D341Med (cell line): Measurements from ENCODE around the gene TAOK1.
"Not testable (repeated sequence)": the region's sequence is repeated elsewhere in the genome, so short reads cannot be mapped to it uniquely, and the experiment has no call there.

Experiments
- DNase-seq: peaks from one replicate; pipeline ENCODE4 v3.0.0; 2012; ENCODE audit warnings: low spot score

The TAOK1 gene

DNA sequence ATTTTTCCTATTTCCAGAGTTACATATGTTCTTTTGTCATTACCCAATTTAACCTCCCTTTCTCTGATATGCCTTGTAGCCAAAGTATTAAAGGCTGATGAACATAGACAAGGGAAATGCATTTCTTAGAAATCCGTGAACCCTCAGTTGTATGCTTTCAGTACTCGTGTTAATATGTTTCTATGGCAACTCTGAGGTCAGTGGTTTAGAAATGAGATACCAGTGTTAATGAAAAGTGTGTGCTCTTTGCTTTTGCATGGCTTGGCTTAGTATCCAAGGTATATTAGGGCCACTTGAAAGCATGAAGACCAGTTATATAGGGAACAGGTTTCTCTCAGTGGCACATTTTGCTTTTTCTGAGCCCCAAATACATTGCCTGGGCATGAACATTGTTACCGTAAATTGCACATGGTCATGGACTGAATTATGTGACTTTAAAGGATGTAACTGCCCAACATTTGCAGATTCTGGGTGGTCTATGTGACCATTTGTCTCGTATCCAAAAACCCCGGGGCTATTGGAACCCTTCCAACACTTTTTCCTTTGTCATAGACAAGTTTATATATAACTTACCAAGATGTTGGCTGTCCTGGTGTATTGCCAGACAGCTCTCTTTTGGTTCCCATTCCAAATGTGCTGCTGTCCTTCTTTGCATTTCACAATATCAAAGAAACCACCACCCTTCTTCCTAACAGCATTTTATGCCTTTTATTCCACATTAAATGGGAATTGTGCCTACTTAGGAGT lies 159.2 kb downstream of the TAOK1 start:
- no peak for DNase-seq

DNA sequence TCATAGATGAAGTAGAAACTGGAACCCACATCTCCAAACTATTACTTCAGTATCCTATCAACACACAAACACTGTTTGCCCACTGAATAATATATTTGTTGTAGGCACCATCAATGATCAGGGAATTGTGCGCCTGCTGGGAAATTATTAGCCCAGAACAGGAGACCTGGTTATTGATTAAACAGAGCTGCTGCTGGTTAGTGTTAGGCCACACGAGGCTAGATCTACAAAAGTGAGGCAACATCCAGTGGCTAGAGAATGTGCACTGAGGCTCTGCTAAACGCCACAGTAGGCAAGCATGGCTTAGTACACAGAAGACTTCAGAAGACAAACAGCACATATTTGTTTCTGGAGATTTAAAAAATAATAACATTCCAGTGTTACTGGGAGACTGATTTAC lies 165.7 kb downstream of the TAOK1 start:
- no peak for DNase-seq

DNA sequence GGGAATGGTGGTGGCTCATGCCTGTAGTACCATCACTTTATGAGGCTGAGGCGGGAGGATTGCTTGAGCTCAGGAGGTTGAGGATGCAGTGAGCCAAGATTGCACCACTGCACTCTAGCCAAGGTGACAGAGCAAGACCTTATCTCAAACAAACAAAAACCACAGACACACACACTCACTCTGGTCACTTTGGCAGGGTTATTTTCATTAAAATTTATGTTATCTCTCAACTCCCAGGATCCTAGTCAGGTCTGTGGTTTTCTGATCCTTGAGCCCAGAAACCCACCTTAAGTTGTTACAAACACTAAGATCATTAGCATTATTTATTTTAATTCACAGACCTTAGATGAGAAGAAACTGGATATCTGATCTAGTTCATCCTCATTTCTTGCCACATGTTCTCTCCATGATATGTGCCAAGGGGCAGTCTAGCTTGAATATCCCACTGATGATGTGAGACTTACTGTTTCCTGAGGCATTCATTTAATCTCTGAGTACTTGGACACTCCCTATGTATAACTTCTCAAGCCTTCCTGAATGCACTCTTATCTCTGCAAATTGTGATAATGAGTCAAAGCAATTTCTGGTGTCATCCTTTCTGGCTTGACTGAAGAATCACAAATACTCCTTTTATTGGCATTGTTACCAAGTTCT lies 167.0 kb downstream of the TAOK1 start:
- DNase-seq: no peak

DNA sequence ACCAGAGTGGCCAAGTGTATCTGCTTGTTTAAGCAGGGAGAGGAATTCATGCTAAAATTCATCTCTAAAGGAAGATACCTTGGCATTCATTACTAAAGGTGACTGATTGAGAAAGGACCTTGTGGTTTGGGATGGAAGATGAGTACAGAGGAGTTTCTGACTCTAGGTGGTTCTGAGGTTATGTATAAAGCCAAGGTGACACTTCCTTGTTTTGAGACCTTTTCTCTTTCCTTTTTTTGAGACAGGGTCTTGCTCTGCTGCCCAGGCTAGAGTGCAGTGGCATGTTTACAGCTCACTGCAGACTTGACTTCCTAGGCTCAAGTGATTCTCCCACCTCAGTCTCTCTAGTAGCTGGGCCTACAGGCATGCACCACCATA lies 167.6 kb downstream of the TAOK1 start:
- no peak for DNase-seq

DNA sequence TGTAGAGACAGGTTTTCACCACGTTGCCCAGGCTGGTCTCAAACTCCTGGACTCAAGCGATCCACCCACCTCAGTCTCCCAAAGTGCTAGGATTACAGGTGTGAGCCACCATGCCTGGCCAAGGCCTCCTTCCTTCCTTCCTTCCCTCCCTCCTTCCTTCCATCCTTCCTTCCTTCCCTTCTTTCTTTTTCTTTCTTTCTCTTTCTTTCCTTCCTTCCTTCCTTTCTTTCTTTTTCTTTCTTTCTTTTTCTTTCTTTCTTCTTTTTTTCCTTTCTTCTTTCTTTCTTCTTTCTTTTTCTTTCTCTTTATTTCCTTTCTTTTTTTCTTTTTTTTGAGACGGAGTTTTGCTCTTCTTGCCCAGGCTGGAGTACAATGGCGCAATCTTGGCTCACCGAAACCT lies 168.0 kb downstream of the TAOK1 start:
- not testable (repeated sequence) for DNase-seq

DNA sequence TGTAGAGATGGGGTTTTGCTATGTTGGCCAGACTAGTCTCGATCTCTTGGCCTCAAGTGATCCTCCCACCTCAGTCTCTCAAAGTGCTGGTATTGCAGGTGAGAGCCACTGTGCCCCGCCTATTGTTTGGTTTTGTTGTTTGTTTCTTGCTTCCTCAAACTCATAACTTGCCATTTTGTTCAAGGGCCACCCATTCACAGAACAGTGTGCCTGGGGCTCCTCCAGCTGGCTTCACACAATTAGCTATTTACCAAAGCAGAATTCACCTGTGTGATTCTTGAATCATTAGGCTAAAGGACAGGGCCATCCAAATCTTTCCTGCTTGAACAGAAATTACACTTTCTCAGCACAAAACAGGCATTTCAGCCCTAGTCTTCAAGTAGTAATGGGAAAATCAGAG lies 169.5 kb downstream of the TAOK1 start:
- DNase-seq: no peak

DNA sequence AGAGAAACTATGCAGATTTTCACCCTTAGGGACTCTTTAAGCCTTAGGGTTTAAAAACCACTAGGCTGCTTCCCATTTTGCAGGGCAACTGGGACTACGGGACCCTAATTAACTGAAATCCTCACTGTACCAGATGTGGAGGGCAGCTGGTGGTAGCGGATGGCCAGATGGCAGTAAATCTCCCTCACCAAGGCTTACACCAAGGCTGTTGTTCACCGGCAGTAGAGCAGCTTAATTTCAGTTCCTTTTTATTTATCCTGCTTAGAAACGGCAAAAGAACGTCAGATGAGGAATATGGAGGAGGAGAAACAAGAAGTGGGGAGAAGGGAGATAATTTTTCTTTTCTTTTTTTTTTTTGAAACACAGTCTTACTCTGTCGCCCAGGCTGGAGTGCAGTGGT lies 170.2 kb downstream of the TAOK1 start:
- DNase-seq: peak; percentile 92

DNA sequence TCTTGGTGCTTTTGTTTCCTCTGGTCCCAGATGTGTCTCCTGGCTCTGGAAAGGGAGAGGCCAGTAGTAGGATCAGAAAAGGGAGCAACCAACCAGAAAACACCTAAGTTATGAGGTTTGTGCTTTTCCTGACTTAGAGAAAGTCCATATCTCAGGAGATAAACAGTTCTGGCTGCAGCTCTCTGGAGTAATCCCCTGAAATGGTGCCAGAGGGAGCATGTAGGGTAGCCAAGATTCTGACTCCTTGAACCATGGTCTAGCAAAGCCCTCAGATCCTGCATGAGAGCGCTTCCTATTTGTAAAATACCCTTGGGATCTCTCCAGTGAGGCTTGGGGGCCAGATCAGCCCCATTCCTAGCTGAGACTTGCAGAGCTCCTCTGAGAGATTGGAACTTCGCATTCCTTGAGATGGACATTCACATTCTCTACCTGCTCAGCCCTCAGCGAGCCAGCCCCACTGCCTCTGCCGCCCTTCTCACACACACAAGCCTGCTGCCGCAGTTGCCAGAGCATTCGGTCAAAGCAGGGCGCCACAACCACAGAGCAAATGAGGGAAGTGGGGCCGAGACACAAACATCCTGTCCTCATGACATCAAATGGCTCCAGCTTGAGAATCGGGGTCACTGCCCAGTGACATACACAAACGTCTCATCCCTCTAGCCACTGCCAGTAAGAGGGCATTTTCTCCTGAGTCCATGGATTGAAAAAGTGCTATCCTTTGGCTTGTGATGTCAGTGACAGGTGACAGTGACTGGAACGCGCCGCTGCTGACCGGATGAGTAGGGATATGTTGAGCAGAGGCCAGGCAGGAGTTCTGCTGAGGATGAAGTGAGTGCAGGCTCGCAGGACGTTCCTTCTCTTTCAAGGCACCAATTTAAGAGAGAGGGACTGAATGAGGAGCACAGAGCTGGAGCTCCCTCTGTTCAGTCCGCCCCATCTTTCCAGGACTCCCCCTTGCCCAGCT lies 171.7 kb downstream of the TAOK1 start:
- DNase-seq: peak; percentile 29

DNA sequence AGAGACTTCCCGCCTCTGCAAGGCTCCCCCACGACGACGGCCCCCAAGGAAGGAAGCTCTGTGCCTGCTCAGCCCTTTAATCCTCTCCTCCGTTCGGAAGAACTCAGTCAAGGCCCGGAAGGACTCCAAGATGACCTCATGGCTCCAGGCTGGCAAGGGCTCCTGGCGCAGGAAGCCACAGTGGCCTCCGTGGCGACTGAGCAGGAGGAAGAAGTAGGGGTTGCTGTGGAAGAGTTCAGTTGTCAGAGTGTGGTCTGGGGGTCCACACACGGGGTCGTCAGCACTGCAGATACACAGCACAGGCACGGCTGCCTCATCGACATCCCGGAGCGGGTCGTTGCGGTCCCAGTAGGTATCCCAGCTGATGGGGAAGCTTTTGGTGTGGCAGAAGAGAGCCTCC lies 172.5 kb downstream of the TAOK1 start:
- DNase-seq: peak; percentile 18

DNA sequence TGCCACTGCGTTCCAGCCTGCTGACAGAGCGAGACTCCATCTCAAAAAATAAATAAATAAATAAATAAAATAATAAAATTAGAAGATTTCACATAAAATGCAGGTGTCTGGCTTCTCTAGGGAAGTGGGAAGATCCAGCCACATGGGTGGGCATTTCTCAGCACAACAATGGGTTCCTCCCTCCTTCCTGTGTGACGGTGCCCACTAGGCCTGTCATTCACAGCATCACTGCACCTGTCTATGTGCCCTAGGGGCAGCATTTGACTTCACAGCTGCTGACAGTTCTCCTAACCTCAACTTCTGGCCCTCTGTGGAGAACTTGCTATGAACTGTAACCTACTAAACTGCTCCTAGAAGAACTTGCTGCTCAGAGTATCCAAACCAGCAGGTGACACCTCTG lies 173.7 kb downstream of the TAOK1 start:
- peak; percentile 18 for DNase-seq

DNA sequence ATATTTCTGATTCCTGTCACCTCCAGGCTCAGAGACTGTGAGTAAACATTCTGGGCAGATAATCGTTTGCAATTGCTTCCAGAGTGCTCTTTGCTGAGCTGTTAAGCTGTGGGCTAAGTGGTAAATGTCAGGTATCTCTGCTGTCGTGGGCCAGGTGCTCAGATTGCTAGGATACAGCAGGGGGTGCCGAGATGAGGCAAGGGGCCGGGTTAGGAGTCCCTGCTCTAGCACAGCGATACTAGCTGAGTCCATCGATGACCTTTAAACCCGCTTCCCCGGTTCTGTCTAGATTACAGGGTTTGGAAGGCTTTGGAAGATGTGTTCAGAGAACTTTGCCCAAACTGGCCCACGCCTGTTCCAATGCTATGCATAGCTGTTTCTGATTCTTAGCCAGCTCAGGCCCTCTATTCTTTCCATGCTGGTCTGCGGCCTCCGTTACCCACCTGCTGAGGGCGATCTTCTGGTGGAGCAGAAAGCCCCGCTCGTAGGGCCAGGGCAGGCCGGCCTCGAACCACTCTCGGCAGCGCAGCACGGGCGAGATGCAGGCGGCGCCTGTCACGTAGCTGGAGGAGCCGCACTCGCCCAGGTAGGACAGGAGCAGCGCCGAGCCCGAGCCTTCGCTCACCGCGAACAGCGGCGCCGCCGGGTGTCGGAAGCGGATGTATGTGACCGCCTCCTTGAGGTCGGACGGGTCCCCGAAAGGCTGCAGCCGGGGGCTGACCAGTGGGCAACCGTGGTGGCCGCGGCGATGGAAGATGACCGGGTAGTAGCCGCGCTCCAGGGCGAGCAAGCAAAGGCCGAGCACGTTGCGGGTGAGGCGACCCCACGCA lies 175.7 kb downstream of the TAOK1 start:
- DNase-seq: peak; percentile 56

DNA sequence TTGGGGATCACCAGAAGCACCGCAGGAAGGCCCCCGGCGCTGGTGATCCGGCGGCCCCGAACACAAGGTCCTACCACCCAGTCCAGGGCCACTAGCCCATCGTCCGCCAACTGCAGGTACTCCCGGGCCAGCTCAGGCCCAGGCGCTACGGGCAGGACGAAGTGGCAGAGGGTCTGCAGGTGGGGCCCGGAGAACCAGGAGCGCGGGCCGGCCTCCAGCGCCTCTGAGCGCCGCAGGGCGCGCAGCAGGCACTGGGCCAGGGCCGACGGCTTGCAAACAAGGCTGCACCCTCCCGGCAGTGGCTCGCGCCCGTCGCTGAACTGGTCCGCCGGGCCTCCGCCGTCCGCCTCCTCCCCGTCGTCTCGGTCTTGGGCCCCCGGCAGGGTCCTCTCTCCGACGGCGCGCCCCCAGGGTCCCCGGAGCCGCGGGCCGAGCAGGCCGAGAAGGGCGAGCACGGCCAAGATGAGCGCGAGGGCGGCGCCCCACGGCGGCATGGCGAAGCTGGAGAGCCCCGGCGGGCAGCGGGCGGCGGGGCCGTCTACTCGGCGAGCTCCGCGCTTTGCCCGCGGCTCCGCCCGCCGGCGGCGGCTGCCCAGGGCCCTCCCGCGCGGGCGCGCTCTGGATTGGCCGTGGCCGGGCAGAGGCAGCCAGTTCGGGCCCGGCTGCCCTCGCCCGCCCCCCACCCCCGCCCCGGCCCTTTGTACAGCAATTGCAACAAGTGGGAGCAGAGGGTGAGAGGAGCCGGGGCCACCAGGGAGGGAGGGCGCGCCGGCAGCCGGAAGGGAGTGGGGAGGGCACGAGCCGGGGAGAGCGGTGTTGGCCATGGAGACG lies 176.5 kb downstream of the TAOK1 start, which contains the start of gene ABHD15:
ABHD15 (minus strand) TSS at position 565 of the 831 bp plus-strand sequence; CDS start at position 494, 71 bp downstream.
- peak; percentile 91 for DNase-seq

DNA sequence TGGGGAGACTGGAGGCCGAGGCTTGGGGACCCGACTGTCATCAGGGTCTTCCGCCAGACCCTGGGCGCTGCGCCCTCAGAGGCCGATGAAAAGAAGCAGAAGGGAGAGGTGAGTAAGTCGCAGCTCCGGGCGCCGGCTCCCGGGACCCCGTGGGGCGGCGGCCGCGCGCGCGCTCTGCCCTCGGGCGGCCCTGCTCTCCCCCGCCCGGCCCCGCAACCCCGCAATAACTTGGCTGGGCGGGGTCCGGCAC lies 177.1 kb downstream of the TAOK1 start:
- DNase-seq: no peak

DNA sequence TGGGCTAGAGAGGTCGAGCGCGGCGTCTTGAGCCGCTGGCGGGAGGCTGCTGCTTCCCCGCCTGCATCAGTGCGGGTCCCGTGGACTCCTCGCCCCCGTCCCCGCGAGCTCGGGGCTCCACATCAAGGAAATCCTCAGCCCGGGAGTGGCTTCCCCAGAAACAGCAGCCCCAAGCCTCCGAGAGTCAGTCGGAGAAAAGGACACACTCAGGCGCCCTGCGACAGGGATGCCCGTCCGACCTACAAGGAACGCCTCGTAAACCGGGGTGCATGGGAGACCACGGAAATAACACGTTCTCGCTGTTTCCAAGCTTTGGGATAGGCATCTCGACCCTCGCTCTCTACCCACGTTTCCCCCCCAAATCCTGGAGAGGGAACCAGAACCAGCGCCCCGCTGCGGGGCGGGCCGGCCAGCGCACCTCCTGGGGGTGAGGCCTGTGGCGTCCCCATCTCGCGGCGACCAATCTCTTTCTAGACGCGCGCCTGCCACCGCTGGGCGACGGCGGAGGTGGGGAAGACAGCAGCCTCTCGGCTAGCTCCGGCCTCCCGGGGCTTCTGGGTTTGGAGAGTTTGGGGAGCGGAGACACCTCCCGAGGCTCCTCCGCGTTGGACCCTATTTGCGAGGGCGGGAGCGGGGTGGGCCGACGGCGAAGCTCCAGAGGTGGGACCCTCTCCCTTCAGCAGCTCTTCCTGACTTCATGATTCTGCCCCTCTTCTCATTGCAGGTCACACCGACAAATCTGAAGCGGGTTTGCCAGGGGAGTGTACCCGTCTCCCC lies 177.6 kb downstream of the TAOK1 start:
- DNase-seq: peak; percentile 83

DNA sequence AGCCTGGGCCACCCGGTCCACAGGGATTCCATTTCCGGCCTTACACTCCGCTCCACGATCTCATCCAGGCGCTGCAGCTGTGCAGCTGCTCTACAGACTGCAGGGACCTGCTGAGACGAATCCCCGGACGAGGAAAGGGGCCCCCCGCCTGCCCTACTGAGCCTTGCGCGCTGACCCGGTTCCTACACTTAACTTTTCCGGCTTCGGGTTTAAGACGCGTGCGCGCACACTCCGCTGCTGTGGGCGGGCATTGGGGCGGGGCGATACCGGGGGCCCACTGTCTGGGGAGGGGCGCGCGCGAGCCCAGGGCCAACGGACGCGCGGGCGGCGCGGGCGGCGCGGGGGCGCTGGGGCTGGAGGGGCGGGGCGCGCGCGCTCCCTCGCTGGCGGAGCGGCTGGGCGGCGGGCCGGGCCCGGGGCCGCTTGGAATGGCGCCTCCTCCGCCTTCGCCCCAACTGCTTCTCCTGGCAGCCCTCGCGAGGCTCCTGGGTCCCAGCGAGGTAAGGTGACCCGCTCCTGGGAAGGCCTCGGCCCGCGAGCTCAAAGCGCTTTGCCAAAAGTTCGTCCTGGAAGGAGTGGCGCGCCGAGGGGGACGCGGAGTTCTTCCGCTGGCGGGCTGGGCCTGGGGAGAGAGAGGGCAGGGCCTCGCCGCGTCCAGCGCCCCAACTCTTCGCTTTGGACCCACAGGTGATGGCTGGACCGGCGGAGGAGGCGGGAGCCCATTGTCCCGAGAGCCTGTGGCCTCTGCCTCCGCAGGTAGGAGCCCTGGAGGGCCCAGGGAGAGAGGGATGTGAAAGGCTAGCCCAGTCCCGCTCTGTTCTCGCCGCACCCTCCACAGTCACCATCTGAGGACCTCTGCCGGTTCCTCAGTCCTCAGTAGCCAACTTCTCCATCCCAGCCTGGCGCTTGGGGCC lies 178.4 kb downstream of the TAOK1 start, which contains the start of gene TP53I13:
TP53I13 (plus strand) TSS at position 371 of the 914 bp plus-strand sequence; CDS start at position 429, 58 bp downstream.
- DNase-seq: peak; percentile 91

DNA sequence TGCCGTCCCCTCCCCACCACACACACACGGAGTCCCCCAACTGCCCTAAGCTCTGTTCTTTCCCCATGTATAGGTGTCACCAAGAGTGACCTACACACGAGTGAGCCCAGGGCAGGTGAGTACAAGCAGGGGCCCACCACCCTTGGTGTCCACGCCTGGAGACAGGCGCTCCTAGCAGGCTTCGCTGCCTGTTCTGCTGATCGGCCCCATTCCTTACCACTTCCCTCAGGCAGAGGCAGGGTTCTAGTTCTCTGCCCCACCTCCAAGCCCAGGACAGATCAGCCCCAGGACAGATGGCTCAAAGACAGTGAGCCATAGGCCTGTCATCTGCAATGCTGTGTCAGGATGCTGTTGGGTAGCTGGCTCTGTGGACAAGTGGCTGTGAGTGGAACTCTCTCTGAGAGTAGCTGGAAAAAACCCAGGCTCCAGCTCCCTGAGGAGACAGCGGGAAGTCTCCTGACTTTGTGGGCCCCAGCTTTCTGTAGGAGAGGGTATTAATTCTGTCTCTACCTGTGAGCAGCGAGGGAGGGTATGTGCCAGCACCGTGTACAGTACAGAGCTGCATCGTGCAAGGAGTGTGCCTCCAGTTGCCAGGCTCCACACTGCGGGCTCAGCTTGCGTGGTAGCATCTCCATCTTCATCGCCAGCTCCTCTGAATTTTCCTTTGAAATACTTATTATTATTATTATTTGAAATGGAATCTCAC lies 179.2 kb downstream of the TAOK1 start:
- peak; percentile 41 for DNase-seq

DNA sequence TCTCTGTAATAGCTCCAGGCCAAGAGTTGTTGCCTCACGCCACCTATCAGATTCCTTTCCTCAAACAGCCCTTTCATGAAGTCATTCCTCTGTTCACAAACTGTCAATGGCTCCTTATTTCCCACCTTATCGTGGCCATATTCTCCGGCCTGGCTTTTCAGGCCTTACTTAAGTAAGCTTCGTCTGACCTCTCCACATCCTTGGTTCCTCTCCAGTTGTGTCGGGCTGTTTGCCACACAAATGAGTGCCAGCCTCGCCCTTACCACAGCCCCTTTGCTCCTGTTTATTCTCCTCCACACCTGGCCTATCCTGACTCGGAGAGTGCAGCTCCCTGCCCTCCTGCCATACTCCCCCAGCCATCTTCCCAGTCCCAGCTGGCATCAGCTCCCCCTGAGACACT lies 180.4 kb downstream of the TAOK1 start:
- DNase-seq: peak; percentile 28

DNA sequence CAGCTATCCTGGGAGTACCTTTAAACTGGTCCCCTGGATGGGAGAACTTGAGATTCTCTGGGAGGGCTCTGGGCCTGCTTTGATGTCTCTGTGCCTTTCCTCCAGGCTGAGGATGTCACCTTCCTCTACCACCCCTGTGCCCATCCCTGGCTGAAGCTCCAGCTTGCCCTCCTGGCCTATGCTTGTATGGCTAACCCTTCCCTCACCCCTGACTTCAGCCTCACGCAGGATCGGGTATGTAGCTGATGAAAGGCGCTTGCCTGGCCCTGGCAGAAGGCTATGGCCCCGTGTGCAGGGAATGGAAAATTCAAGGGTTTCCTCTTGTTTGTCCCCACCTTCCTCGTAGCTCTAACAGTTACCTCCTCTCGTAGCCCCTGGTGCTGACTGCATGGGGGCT lies 181.3 kb downstream of the TAOK1 start:
- peak; percentile 24 for DNase-seq
